Astrocyte of the cerebellum (primary cell): ENCODE results near the gene TGM2.
A peak's percentile ranks its signal among the peaks of the same experiment; 100 is the strongest.

Experiments
- DNase-seq: peaks from one replicate; pipeline ENCODE4 v3.0.0-alpha.2; 2011; ENCODE audit warnings: low read depth
- H3K4me3 ChIP-seq: 2 replicates; pipeline ENCODE4 v1.5.1; 2011; ENCODE audit warnings: mild to moderate bottlenecking, low read depth, low read length, moderate library complexity
- CTCF ChIP-seq: IDR thresholded peaks from 2 replicates; pipeline ENCODE4 v1.5.1; 2012; ENCODE audit warnings: low read length, low read depth, moderate library complexity, mild to moderate bottlenecking; ENCODE audit errors: missing control alignments
- in situ Hi-C: cut with HindIII; loops from 2 replicates; pipeline ENCODE4 v1.10.0; 2017; ENCODE audit warnings: low sequenced_read_pairs

Gene TGM2

GRCh38 chr20:38113401-38114325 lies 51.4 kb downstream of the TGM2 start:
- in situ Hi-C loops = no loop called here
- H3K4me3 ChIP-seq = no peak overlapping the region
- DNase-seq = no peak
- TF ChIP-seq CTCF = peak; percentile 13

- no peak for DNase-seq
- H3K4me3 ChIP-seq = no peak overlapping the region
- TF ChIP-seq CTCF = no peak
- in situ Hi-C loops = no loop called here
Observed at GRCh38 chr20:38112930-38113294, 52.2 kb downstream of the TGM2 start.

GRCh38 chr20:38112261-38112929 lies 52.7 kb downstream of the TGM2 start:
- in situ Hi-C loops = no loop called here
- TF ChIP-seq CTCF = no peak
- DNase-seq = no peak
- no peak overlapping the region for H3K4me3 ChIP-seq

- DNase-seq = no peak
- in situ Hi-C loops = no loop called here
- no peak overlapping the region for H3K4me3 ChIP-seq
- no peak for TF ChIP-seq CTCF
Observed at GRCh38 chr20:38111366-38112232, 53.5 kb downstream of the TGM2 start.

GRCh38 chr20:38110525-38111178 lies 54.4 kb downstream of the TGM2 start:
- no peak for DNase-seq
- no peak overlapping the region for H3K4me3 ChIP-seq
- in situ Hi-C loops = no loop called here
- TF ChIP-seq CTCF = no peak
